ENCODE measurements around the gene TUBA4B.

The TUBA4B gene
- long read RNA-seq, donor 1 = 0 reads
- long read RNA-seq, donor 2 = 0 reads
- long read RNA-seq, donor 3 = 0 reads
- long read RNA-seq, donor 4 = 0 reads
- long read RNA-seq, donor 5 = 0 reads
- long read RNA-seq, donor 6, partial matches to known transcripts = 10 of 10 reads
- long read RNA-seq, donor 6, other reads (novel, unspliced or antisense) = 0 of 10 reads
- long read RNA-seq, donor 7 = 0 reads
- long read RNA-seq, donor 8, partial matches to known transcripts = 8 of 8 reads
- long read RNA-seq, donor 8, other reads (novel, unspliced or antisense) = 0 of 8 reads

- peak; percentile 56 for DNase-seq
Observed at GRCh38 chr2:219252900-219253752, at the start of gene TUBA4B. TSS of gene TUBA4B (plus strand) at chr2:219253243. CDS start at chr2:219253408, 165 bp downstream.

- DNase-seq = no peak
Observed at GRCh38 chr2:219204425-219205164, 48.4 kb upstream of the TUBA4B start.

GRCh38 chr2:219205165-219205538 lies 47.9 kb upstream of the TUBA4B start:
- DNase-seq = no peak

- no peak for DNase-seq
Observed at GRCh38 chr2:219205981-219206327, 47.1 kb upstream of the TUBA4B start.

GRCh38 chr2:219206328-219207133 lies 46.5 kb upstream of the TUBA4B start, which contains the start of gene ZFAND2B:
TSS of gene ZFAND2B (plus strand) at chr2:219206782. CDS start at chr2:219206988, 206 bp downstream.
- peak; percentile 96 for DNase-seq

- DNase-seq = no peak
Observed at GRCh38 chr2:219207134-219207883, 45.7 kb upstream of the TUBA4B start.

- DNase-seq = peak; percentile 19
Observed at GRCh38 chr2:219207884-219208740, 44.9 kb upstream of the TUBA4B start.

- no peak for DNase-seq
Observed at GRCh38 chr2:219209236-219210195, 43.5 kb upstream of the TUBA4B start.

GRCh38 chr2:219210196-219210885 lies 42.7 kb upstream of the TUBA4B start:
- no peak for DNase-seq

- no peak for DNase-seq
Observed at GRCh38 chr2:219210886-219211362, 42.1 kb upstream of the TUBA4B start.

- no peak for DNase-seq
Observed at GRCh38 chr2:219213026-219213415, 40.0 kb upstream of the TUBA4B start.

GRCh38 chr2:219213486-219214071 lies 39.5 kb upstream of the TUBA4B start:
- no peak for DNase-seq

GRCh38 chr2:219214141-219214540 lies 38.9 kb upstream of the TUBA4B start:
- no peak for DNase-seq

GRCh38 chr2:219214786-219215185 lies 38.3 kb upstream of the TUBA4B start:
- no peak for DNase-seq

GRCh38 chr2:219215871-219216534 lies 37.0 kb upstream of the TUBA4B start:
- peak; percentile 13 for DNase-seq

GRCh38 chr2:219216535-219216915 lies 36.5 kb upstream of the TUBA4B start:
- DNase-seq = no peak

- DNase-seq = peak; percentile 86
Observed at GRCh38 chr2:219218217-219218731, 34.8 kb upstream of the TUBA4B start.
